ENCODE results near the gene HSP90AB1. TPM values are rescaled to one million over a fixed set of nuclear protein-coding genes. Genes with fewer than 3 reads are reported as not detected.

Gene HSP90AB1
- total and polyA plus RNA-seq, 9 of the 15 experiments (the other 6 are each of a cell fraction or from before 2014, with no cell fraction given) = 1,780 to 3,358 (median 2,262) TPM

DNA sequence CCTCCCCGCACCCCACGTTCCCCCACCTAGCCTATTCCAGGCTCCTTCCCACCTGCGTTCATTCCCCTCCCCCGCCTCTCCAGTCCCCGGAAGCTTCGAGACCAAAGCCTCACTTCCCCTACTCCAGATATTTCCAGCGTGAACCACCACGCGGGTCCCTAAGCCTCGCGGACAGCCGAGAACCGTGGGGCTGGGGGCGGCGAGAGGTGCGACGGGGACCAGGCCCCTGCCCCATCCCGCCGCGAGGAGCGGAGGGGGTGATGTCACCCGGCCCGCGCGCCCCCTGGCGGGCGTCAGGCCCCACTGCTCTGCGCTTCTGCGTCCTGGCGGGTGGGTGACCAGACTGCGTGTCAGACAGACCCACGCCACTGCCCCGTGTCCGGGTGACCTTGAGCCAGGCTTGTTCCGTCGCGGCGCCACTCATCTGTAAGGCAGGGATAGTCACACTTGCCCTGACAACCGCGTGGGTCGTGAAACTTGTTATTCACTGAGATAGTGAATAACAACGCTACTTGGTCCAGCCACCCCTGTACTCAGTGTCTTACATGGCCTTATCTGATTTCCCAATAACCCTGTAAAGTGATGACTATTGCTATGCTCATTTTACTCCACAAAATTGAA is 9.0 kb upstream of the HSP90AB1 start (continued):
- TF ChIP-seq, protein P1, sequence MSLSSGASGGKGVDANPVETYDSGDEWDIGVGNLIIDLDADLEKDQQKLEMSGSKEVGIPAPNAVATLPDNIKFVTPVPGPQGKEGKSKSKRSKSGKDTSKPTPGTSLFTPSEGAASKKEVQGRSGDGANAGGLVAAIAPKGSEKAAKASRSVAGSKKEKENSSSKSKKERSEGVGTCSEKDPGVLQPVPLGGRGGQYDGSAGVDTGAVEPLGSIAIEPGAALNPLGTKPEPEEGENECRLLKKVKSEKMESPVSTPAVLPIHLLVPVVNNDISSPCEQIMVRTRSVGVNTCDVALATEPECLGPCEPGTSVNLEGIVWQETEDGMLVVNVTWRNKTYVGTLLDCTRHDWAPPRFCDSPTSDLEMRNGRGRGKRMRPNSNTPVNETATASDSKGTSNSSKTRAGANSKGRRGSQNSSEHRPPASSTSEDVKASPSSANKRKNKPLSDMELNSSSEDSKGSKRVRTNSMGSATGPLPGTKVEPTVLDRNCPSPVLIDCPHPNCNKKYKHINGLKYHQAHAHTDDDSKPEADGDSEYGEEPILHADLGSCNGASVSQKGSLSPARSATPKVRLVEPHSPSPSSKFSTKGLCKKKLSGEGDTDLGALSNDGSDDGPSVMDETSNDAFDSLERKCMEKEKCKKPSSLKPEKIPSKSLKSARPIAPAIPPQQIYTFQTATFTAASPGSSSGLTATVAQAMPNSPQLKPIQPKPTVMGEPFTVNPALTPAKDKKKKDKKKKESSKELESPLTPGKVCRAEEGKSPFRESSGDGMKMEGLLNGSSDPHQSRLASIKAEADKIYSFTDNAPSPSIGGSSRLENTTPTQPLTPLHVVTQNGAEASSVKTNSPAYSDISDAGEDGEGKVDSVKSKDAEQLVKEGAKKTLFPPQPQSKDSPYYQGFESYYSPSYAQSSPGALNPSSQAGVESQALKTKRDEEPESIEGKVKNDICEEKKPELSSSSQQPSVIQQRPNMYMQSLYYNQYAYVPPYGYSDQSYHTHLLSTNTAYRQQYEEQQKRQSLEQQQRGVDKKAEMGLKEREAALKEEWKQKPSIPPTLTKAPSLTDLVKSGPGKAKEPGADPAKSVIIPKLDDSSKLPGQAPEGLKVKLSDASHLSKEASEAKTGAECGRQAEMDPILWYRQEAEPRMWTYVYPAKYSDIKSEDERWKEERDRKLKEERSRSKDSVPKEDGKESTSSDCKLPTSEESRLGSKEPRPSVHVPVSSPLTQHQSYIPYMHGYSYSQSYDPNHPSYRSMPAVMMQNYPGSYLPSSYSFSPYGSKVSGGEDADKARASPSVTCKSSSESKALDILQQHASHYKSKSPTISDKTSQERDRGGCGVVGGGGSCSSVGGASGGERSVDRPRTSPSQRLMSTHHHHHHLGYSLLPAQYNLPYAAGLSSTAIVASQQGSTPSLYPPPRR (CRISPR knock-in tag; IDR thresholded peaks at IDR 0.05; ENCODE audit: borderline replicate concordance) = no peak
- TF ChIP-seq, protein P2, sequence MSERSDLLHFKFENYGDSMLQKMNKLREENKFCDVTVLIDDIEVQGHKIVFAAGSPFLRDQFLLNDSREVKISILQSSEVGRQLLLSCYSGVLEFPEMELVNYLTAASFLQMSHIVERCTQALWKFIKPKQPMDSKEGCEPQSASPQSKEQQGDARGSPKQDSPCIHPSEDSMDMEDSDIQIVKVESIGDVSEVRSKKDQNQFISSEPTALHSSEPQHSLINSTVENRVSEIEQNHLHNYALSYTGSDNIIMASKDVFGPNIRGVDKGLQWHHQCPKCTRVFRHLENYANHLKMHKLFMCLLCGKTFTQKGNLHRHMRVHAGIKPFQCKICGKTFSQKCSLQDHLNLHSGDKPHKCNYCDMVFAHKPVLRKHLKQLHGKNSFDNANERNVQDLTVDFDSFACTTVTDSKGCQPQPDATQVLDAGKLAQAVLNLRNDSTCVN (CRISPR knock-in tag; IDR thresholded peaks at IDR 0.05) = no peak
- no peak for TF ChIP-seq ZNF217 (CRISPR knock-in tag; IDR thresholded peaks at IDR 0.05)
- no peak for TF ChIP-seq TEAD2 (tag; IDR thresholded peaks at IDR 0.05)
- TF ChIP-seq, protein P3, sequence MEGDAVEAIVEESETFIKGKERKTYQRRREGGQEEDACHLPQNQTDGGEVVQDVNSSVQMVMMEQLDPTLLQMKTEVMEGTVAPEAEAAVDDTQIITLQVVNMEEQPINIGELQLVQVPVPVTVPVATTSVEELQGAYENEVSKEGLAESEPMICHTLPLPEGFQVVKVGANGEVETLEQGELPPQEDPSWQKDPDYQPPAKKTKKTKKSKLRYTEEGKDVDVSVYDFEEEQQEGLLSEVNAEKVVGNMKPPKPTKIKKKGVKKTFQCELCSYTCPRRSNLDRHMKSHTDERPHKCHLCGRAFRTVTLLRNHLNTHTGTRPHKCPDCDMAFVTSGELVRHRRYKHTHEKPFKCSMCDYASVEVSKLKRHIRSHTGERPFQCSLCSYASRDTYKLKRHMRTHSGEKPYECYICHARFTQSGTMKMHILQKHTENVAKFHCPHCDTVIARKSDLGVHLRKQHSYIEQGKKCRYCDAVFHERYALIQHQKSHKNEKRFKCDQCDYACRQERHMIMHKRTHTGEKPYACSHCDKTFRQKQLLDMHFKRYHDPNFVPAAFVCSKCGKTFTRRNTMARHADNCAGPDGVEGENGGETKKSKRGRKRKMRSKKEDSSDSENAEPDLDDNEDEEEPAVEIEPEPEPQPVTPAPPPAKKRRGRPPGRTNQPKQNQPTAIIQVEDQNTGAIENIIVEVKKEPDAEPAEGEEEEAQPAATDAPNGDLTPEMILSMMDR (IDR thresholded peaks at IDR 0.05 in 2 of 3, conservative IDR thresholded peaks at IDR 0.05 in 1 of 3; ENCODE audit: insufficient read depth in 2 of 3, low read depth in 1 of 3, low read length in 3 of 3) = peak; percentile 93 to 98 (median 95)
- TF ChIP-seq PHF21A (IDR thresholded peaks at IDR 0.05; ENCODE audit: borderline replicate concordance, low read depth) = peak; percentile 70; the same call in 1 of the 2 replicates
- TF ChIP-seq PYGO2 (tag; IDR thresholded peaks at IDR 0.05) = no peak
- peak; percentile 93 for TF ChIP-seq LARP7 (IDR thresholded peaks at IDR 0.05)
- TF ChIP-seq KAT2B (IDR thresholded peaks at IDR 0.05; ENCODE audit: low read depth, low read length) = no peak
- no peak for TF ChIP-seq ZNF696 (CRISPR knock-in tag; conservative IDR thresholded peaks at IDR 0.05)
- TF ChIP-seq RUNX1 (IDR thresholded peaks at IDR 0.05; ENCODE audit: low read depth) = no peak
- no peak for TF ChIP-seq HDAC8 (tag; IDR thresholded peaks at IDR 0.05)
- no peak for TF ChIP-seq ZFPM2 (CRISPR knock-in tag; IDR thresholded peaks at IDR 0.05)
- TF ChIP-seq, protein P4, sequence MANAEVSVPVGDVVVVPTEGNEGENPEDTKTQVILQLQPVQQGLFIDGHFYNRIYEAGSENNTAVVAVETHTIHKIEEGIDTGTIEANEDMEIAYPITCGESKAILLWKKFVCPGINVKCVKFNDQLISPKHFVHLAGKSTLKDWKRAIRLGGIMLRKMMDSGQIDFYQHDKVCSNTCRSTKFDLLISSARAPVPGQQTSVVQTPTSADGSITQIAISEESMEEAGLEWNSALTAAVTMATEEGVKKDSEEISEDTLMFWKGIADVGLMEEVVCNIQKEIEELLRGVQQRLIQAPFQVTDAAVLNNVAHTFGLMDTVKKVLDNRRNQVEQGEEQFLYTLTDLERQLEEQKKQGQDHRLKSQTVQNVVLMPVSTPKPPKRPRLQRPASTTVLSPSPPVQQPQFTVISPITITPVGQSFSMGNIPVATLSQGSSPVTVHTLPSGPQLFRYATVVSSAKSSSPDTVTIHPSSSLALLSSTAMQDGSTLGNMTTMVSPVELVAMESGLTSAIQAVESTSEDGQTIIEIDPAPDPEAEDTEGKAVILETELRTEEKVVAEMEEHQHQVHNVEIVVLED (CRISPR knock-in tag; IDR thresholded peaks at IDR 0.05) = peak; percentile 39; the same call in 1 of the 2 replicates
- TF ChIP-seq SMAD1 (IDR thresholded peaks at IDR 0.05; ENCODE audit: low read depth, low read length, partially characterized antibody) = no peak
- peak; percentile 37 to 73; a peak in 3 of 4 replicates for TF ChIP-seq RCOR1 (IDR thresholded peaks at IDR 0.05; ENCODE audit: borderline replicate concordance in 1 of 2, low read depth in 2 of 2, low read length in 2 of 2)
- TF ChIP-seq, protein P5, sequence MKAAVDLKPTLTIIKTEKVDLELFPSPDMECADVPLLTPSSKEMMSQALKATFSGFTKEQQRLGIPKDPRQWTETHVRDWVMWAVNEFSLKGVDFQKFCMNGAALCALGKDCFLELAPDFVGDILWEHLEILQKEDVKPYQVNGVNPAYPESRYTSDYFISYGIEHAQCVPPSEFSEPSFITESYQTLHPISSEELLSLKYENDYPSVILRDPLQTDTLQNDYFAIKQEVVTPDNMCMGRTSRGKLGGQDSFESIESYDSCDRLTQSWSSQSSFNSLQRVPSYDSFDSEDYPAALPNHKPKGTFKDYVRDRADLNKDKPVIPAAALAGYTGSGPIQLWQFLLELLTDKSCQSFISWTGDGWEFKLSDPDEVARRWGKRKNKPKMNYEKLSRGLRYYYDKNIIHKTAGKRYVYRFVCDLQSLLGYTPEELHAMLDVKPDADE (conservative IDR thresholded peaks at IDR 0.05; ENCODE audit: control insufficient read depth, low read depth, low read length) = peak; percentile 61; the same call in 1 of the 2 replicates

Data from K562 (cell line).